MM.1S (cell line): Measurements from ENCODE around the gene SPECC1L.
"Not testable (repeated sequence)": the region's sequence is repeated elsewhere in the genome, so short reads cannot be mapped to it uniquely, and the experiment has no call there.

Experiments
- CTCF ChIP-seq: fragments of 300-600 bp; sonication (generic); IDR thresholded peaks from 2 replicates; pipeline ENCODE4 v1.5.1; 2016; ENCODE audit warnings: antibody characterized with exemption, low read length, mixed read lengths
- EZH2 ChIP-seq: fragments of 300-600 bp; sonication (generic); optimal IDR thresholded peaks from 2 replicates; pipeline ENCODE3; 2017; ENCODE audit warnings: low read depth, mild to moderate bottlenecking, antibody characterized with exemption, low read length, mixed read lengths

- not testable (repeated sequence) for TF ChIP-seq CTCF, EZH2
Observed at GRCh38 chr22:24316264-24316663, 45.6 kb downstream of the SPECC1L start.
